ENCODE data around the gene ZBTB8A.

- TF ChIP-seq, protein P1, sequence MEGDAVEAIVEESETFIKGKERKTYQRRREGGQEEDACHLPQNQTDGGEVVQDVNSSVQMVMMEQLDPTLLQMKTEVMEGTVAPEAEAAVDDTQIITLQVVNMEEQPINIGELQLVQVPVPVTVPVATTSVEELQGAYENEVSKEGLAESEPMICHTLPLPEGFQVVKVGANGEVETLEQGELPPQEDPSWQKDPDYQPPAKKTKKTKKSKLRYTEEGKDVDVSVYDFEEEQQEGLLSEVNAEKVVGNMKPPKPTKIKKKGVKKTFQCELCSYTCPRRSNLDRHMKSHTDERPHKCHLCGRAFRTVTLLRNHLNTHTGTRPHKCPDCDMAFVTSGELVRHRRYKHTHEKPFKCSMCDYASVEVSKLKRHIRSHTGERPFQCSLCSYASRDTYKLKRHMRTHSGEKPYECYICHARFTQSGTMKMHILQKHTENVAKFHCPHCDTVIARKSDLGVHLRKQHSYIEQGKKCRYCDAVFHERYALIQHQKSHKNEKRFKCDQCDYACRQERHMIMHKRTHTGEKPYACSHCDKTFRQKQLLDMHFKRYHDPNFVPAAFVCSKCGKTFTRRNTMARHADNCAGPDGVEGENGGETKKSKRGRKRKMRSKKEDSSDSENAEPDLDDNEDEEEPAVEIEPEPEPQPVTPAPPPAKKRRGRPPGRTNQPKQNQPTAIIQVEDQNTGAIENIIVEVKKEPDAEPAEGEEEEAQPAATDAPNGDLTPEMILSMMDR (IDR thresholded peaks at IDR 0.05), result no peak
- no peak for TF ChIP-seq POLR2A (IDR thresholded peaks at IDR 0.05)
These were observed 14.2 kb upstream of the ZBTB8A start for GRCh38 chr1:32525053-32525452.

Measured in adrenal gland (tissue), 5 donors.